COR-L47 (cell line): ENCODE results near the gene LMF1.
"Not testable (repeated sequence)": the region's sequence is repeated elsewhere in the genome, so short reads cannot be mapped to it uniquely, and the experiment has no call there.

Experiments used
- DNase-seq: peaks from one replicate; lab custom pipeline; 2025; lab: John Stamatoyannopoulos, UW

LMF1 gene

DNA sequence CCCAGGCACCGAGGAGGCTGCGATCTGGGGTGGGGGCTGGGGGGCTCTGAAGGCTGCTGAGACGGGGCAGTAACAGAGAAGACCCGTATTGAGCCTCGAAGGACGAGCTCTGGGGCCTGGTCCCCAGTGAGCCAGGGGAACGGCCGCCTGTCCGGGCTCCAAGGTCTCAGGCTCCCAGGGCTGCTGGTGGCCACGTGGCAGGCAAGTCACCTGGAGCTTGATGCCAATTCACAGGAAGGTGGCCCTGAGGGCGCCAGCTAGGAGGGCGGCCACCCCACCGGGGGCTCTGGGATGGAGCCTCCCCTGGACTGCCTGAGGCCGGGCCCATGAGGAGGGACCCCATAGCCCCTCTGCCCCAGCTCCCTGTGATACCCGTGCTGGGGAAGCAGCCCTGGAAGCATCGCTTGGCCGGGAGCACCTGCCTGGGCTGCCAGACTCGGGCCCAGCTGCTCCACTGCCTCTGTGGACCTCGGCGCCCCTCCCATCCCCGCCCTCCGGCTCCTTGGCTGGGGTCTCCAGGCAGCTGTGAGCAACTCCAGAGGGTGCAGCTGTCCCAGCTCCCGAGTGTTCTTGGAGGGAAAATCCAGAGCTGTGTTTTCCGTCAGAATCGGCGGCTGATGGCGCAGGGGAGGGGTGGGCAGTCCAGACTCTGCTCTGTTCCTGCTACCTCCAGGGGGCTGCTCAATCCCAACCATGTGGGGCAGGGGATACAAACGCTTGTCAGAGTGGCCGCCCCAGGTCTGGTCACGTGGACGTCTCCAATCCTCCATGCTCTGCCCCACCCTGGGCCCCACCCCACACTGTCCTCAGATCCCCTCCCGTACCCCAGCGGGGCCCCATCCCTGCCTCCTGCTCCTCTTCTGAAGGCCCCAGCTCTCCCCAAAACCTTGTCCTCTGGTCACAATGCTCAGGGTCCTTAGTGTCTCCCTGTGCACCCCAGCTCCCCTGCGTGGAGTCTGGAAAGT lies 103.1 kb downstream of the LMF1 start:
- no peak for DNase-seq

DNA sequence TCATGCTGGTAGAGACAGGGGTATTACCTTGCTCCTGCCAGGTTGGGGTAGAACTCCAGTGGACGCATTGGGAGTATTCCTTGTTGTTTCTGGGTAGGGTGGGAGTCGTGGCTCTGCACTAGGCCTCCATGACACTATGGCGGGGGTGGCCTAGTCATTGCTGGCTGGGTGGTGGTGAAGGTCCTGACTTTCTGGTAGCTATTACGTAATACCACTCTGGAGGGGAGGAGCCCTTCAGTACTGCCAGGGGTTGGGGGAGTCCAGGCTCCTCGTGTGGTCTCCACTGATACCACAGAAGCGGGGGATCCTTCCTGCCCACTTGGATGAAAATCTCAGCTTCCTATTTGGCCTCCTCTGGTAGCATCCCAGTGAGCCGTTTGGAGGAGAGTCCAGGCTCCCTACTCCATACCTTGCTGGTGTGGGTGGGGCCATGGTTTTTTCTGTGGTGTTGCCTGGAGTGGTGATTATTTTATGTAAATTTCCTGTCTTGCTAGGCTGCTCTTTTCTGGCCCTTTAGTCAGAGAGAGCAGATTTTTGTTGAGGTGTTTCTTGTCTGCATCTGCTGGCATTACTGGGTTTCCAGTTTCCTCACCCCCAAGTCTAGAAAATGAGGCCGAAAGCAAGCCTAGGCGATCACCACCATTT lies 104.4 kb downstream of the LMF1 start:
- no peak for DNase-seq

DNA sequence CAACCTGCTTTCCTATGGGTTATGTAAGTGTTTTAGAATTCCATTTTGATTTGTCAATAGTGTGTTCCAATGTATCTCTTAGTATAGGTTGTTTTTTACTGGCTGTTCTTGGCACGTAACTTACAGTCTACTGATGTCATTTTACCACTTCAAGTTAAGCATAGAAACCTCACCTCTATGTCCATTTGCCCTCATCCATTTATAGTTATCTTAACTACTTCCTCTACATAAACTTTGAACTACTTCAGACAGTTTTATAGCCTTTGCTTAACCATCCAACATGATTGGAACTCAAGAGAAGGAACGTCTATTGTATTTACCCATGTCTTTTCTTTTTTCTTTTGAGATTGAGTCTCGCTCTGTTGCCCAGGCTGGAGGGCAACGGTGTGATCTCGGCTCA lies 105.8 kb downstream of the LMF1 start:
- no peak for DNase-seq

DNA sequence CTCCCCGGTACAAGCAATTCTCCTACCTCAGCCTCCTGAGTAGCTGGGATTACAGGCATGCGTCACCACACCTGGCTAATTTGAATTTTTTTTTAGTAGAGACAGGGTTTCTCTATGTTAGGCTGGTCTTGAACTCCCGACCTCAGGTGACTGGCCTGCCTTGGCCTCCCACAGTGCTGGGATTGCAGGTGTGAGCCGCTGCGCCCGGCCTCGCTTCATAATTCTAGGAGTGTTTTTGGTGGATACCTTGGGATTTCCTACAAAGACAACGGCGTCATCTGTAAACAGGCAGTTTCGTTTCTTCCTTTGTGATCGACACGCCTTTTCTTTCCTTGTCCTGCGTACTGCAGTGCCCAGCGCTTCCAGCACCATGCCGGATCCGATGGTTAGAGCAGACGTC lies 109.3 kb downstream of the LMF1 start:
- DNase-seq: no peak

DNA sequence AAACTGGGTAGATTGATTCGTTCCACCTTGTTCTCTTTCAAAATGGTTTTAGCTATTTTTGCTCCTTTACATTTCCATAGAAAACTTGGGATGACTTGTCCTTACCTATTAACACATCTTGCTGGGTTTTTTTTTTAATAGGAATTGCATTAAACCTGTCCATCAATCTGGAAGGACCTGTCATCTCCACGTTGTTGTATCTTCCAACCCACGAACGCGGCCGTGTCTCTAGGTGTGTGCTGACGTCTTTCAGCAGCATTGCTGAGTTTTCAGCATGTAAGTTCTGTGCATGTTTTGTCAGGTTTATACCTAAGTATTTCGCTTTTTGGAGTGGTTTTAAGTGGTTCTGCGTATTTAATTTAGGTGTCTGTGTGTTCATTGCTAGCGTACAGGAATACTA lies 109.9 kb downstream of the LMF1 start:
- no peak for DNase-seq

DNA sequence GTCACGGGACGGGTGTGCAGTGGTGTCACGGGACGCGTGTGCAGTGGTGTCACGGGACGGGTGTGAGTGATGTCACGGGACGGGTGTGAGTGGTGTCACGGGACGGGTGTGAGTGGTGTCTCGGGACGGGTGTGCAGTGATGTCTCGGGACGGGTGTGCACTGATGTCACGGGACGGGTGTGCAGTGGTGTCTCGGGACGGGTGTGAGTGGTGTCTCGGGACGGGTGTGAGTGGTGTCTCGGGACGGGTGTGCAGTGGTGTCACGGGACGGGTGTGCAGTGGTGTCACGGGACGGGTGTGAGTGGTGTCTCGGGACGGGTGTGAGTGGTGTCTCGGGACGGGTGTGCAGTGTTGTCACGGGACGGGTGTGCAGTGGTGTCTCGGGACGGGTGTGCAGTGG lies 111.8 kb downstream of the LMF1 start:
- DNase-seq: not testable (repeated sequence)

DNA sequence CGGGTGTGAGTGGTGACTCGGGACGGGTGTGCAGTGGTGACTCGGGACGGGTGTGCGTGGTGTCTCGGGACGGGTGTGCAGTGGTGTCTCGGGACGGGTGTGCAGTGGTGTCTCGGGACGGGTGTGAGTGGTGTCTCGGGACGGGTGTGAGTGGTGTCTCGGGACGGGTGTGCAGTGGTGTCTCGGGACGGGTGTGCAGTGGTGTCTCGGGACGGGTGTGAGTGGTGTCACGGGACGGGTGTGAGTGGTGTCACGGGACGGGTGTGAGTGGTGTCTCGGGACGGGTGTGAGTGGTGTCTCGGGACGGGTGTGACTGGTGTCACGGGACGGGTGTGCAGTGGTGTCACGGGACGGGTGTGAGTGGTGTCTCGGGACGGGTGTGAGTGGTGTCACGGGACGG lies 112.3 kb downstream of the LMF1 start:
- DNase-seq: not testable (repeated sequence)

DNA sequence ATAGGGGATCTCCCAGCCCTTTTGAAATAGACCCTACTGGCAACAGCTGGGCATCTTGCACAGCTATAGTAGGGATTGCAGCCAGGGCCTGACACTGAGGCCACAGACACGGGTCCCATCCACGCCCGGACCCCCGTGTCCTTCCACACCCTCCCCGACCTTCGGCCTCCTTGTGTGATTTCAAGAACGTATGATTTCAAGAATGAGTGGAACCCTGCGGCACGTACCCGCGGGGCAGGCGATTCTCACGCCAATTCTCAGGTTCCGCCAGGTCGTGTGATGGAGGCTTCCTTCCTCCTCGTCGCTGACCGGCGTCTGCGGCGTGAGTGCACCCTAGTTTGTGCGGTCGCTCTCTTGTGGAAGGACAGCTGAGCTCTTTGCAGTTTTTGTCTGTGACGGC lies 114.0 kb downstream of the LMF1 start:
- no peak for DNase-seq

DNA sequence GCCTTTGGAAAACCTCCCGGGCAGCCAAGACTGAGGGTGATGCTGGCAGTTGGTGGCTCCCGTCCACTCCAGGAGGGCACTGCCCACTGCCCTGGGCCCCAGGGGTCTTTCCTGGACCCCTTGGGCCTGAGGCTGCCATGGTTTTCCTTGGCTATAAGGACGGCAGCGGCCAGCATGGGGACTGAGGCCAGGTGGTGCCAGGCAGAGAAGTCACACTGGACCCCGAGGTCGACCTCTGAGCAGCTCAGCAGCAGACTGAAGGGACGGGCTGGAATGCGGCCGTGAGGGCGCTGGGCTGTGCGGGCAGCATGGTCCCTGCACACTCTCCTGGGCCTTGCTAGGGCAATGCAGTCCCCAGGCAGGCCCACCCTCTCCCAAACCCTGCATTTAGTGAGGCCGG lies 114.7 kb downstream of the LMF1 start:
- no peak for DNase-seq

DNA sequence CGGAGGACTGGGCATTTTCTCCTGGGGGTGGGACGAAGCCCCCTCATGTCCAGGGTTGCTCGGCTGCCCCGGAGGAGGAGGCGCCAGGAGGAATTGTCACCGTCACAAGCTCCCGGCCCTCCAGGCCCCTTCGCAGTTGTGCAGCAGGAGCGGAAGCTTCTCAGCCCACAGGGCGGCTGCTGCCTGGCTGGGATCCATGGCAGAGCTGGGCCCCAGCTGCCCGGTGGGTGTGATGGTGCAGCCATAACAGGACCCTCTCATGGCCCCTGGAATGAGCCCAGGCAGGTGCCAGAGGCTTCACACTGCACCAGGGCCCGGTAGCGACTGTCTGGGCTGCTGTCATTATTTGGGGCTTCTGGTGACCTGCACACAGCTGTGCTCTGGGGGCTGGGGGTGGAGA lies 115.3 kb downstream of the LMF1 start:
- DNase-seq: no peak

DNA sequence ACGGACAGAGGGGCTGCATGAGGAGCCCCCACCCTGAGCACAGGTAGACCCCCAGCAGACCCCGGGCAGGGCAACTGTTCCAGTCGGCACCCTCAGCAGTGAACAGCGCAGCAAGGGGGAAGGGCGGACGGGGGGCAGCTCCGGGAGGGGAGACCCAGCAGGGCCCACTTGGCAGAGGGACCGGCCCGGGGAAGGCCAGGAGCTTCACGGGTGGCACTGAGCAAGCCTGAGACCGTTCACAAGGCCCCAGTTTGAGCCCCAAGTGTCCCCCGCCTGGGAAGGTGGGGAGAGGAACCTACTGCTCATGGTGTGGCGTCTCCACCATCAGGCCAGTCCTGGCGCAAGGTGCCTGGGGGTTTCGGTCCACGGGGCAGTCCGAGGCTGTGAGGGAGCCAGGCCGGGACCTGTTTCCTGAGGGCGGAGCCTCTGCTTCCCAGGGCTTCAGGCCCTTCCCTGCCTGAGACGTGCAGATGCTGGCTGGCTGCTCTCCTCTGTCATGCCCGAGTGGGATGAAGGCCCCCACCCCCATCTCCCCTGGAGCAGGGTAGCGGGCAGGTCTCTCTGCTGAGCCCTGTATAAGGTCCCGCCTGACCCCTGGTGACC lies 115.9 kb downstream of the LMF1 start:
- DNase-seq: no peak

DNA sequence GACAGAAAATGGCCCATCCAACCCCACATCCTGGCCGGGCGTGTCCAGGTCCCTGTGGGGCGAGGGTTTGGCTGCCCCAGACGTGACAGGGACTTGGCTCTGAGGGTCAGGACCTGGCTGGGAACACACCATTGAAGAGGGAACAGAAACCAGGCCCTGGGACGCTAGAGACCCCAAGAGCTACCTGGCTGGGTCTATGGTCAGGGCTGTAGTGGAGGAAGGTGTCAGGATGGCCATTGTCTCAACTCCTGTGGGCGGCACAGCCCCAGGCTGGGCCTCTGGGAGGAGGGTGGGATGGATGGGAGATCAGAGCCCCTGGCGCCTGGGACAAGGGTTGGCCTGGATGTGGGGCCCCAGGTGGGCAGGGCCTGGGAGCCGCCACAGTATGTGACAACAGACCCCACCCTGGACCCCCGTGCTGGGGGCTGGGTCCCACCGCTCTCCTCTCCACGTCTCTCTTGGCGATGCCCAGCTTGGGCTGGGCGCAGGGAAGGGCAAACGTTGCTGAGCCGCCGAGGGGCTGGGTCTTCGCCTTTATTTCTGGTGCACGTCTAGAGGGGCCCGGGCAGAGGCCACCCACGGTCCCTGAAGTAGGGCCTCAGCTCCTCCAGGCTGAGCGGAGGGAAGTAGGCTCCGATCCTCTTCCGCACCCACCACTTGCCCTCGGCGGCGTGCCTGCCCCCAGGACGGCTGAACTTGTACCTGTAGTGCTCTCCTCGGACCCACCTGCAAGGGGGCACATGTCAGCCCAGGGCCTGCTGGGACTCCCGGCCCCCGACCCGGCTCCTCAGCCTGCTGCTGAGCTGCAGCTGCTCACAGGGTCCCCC lies 116.6 kb downstream of the LMF1 start:
- no peak for DNase-seq

DNA sequence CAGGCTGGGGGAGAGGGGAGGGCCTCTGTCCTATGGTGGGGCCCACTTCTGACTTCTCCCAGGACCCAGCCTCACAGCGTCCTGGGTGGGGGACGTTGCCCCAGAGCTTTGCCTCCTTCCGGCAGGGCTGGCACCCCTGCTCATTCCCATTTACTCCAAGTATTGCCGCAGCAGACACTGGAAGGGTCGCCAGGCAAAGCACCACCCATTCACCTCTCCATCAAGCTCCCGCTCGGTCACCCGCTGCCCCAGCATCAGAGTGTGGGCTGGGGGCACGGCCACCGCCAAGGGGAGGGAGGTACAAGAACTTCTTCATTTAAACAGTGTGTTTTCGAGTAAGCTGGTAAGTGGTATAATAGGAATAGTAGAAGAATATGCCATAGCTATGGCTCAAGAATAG lies 117.5 kb downstream of the LMF1 start:
- no peak for DNase-seq

DNA sequence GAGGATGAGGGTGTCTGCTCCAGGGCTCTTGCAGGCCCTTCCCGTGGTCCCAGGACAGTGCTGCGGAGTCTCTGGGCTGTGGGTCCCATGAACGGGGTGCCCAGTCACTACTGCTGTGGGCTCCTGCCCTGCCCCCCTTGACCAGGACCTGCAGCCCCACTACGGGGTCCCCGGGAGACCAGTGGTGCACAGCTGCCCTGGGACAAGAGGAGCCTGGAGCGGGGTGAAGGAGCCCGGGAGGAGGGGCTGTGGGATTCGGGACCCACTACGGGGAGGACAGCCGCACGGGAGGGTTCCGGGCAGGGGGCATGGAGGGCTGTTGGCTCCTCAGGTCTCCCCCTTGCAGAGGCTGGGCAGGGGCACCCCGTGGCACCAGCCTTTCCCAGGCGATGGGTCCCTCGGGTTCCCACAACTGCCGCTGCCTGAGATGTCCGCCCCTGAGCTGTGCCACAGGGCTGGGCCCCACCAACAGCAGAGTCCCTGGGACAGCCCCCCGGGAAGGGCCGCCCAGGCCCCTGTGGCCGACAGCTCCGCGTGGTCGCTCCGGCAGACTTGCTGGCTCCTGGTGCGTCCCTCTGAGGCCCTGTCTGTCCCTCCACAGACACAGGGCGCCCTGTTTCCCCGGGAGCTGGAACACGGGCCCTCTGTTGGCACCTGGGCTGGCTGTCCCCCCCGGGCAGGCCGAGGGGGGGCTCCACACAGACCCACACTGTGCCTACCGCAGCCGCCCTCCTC lies 118.2 kb downstream of the LMF1 start:
- DNase-seq: no peak

DNA sequence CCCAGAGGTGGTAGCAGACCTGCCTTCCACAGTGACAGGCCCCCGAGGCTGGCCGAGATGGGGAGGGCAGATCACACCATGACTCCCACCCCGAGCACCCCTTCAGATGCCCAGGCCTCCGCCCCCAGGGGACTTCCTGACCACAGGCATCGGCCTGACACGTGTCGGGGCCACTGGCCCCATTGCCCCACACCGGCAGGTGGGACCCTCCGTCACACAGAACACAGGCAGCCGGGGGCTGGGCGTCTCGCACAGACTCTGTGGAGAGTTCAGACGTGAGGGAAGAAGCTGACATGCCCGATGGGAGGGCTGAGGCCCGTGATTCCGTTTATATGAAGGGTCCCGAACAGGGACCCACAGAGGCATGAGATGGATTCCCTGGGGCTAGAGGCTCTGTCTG lies 118.9 kb downstream of the LMF1 start:
- no peak for DNase-seq

DNA sequence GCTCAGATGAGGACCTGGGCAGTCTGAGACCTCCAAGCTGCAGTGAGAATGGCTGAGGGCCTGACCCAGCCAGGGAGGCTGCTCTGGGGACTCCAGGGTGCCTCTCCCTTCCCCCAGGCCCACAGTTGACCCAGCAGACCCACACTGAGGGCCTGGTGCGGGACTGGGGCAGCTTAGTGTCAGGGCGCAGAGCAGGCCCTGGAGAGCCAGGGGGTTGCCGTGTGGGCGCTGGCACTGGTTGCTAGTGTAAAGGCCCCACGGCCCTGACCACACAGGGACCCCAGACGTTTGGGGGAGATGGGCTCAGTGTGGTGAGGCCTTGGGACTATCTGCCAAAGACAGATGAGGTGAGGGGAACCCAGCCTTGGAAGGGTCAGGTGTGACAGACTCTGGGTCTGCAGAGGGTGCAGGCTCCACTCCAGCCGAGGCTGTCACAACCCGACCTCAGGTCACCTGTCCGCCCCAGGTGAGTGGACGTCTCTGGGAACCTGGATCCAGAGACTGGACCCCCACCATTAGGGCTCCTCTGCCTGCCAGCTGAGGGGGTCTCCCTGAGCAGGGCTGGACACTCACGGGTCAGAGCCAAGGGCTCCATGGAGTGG lies 119.5 kb downstream of the LMF1 start:
- DNase-seq: no peak

DNA sequence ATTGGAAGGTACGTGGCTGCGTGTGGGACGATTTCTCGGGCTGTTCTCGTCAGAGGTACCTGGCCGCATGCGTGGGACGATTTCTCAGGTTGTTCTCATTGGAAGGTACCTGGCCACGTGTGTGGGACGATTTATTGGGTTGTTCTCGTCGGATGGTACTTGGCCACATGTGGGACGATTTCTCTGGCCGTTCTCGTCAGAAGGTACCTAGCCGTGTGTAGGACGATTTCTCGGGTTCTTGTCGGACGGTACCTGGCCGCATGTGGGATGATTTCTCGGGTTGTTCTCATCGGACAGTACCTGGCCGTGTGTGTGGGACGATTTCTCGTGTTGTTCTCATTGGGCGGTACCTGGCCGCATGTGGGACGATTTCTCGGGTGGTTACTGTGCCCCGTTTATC lies 120.1 kb downstream of the LMF1 start:
- no peak for DNase-seq

DNA sequence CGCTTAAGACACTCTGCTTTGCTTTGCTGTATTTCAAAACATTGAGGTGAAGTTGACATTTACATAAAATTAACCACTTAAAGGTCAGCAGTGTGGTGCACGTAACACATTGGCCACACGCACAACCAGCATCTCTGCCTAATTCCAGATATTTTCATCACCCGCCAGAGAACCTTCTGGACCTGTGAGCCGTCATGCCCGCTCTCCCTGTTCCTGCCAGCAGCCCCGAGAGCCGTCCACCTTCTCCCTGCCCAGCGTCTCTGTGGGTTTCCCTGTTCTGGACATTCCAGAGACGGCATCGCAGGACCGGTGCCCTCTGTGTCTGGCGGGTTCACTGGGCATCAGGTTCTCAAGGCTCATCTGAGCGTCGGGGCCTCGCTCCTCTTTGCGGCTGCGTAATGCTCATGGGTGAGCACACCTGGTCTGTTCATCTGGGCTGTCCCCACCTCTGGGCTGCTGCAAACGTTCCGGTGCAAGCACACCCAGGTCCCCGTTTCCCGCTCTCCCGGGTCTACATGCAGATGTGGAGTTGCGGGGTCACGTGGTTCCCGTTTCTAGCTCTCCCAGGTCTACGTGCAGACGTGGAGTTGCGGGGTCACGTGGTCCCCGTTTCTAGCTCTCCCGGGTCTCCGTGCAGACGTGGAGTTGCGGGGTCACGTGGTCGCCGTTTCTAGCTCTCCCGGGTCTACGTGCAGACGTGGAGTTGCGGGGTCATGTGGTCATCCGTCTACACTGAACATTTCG lies 122.1 kb downstream of the LMF1 start:
- no peak for DNase-seq

DNA sequence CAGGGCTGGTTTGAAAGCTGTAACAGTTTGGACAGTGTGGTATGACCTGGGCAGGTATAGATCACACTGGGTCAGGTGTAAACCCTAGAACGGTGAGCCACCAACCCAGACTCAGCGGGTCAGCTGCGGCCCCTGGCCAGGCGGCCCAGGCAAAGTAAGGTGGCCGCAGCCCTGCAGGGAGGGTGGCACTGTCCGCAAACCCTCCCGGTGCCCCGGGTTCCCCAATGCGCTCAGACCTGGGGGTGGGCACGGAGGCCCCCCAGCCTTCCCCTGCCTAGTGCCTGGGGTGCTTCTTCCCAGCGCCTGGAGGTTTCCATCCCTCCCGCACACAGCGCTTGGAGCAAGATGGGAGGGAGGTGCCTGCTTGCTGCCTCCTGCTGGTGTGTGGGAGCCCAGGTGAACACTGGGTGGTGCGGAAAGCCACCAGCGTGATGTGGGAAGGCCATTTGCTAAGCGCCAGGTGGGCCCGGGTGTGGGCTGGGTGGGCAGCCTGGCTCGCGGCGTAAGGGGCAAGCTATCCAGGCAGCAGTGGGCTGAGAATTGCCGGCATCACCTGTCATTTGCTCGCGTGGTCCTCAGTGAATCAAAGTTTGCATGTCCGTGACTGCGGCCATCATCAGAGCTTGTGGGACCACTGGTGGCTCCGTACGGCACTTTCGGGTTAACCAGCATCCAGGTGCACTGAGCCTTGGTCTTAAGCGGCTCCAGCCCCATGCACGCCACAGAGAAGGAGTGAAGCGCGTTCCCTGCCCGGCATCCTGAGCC lies 122.9 kb downstream of the LMF1 start:
- no peak for DNase-seq

DNA sequence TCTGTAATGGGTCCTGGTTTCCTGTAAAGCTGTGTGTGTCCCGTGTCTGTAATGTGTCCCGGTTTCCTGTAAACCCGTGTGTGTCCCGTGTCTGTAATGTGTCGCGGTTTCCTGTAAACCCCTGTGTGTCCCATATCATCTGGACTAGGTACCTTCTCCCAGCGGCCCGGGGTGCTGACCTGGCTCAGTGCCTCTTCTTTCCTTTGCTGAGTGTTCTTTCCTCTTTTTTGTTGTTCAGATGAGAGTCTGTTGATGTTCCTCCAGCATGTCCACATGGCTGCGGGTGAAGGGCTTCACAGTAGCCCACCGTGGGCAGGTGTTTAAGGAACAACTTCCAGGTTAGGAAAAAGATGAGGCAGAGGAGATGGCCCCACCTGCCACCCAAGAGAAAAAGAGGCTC lies 123.6 kb downstream of the LMF1 start:
- DNase-seq: no peak
